NB4 (cell line): Measurements from ENCODE around the gene ANKRD6.

Experiments
- DNase-seq: peaks from one replicate; pipeline ENCODE4 v3.0.0; 2010; ENCODE audit warnings: low read depth
- H3K4me3 ChIP-seq: one replicate; pipeline ENCODE4 v1.5.1; 2011; ENCODE audit warnings: mild to moderate bottlenecking, low read depth, low read length, moderate library complexity
- MYC ChIP-seq: IDR thresholded peaks from 2 replicates; pipeline ENCODE4 v1.6.1; 2011; ENCODE audit warnings: low read depth, low read length
- POLR2A ChIP-seq: IDR thresholded peaks from 2 replicates; pipeline ENCODE4 v1.6.1; 2011; ENCODE audit warnings: mild to moderate bottlenecking; ENCODE audit not compliant: insufficient read length; ENCODE audit errors: extremely low read depth
- TF ChIP-seq, protein P1 (sequence below): IDR thresholded peaks from one replicate; pipeline ENCODE4 v1.5.1; 2012; ENCODE audit warnings: low read depth, low read length
- TF ChIP-seq, protein P2 (sequence below): IDR thresholded peaks from 2 replicates; pipeline ENCODE4 v1.6.1; 2011; ENCODE audit warnings: low read depth, low read length

ANKRD6 gene

DNA sequence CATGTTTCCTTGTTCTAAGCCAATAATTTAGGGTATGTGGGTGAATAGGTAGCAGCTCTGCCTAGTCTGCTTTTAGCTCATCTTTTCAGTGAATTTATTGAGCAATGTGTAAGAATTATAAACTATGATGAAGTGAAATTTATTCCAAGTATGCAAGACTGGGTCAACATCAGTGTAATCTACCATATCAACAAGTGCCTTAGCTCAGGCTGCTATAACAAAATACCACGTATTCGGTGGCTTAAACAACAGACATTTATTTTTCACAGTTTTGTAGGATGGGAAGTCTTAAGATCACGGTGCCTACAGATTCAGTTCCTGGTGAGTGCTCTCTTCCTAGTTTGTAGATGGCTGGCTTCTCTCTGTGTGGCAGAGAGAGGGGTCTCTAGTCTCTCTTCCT lies 151.6 kb downstream of the ANKRD6 start:
- DNase-seq, result no peak
- TF ChIP-seq, protein P1, sequence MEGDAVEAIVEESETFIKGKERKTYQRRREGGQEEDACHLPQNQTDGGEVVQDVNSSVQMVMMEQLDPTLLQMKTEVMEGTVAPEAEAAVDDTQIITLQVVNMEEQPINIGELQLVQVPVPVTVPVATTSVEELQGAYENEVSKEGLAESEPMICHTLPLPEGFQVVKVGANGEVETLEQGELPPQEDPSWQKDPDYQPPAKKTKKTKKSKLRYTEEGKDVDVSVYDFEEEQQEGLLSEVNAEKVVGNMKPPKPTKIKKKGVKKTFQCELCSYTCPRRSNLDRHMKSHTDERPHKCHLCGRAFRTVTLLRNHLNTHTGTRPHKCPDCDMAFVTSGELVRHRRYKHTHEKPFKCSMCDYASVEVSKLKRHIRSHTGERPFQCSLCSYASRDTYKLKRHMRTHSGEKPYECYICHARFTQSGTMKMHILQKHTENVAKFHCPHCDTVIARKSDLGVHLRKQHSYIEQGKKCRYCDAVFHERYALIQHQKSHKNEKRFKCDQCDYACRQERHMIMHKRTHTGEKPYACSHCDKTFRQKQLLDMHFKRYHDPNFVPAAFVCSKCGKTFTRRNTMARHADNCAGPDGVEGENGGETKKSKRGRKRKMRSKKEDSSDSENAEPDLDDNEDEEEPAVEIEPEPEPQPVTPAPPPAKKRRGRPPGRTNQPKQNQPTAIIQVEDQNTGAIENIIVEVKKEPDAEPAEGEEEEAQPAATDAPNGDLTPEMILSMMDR, result no peak
- TF ChIP-seq, protein P2, sequence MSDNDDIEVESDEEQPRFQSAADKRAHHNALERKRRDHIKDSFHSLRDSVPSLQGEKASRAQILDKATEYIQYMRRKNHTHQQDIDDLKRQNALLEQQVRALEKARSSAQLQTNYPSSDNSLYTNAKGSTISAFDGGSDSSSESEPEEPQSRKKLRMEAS, result no peak
- TF ChIP-seq POLR2A, result no peak
- TF ChIP-seq MYC, result no peak
- no peak overlapping the region for H3K4me3 ChIP-seq

DNA sequence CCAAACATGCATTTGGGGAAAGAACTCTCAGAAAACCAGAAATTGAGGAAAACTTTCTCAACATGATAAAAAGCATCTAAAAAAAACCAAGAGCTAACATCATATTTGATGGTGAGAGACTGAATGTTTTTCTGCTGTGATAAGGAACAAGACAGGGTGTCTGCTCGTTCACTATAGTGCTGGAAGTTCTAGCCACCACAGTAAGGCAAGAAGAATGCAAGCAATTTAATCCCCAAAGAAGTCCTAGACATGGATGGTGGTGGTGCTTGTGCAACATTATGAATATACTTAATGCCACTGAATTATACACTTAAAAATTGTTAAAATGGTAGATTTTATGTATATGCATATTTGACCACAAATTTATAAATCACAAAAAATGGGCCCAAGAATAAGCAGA lies 152.2 kb downstream of the ANKRD6 start:
- no peak for DNase-seq
- no peak overlapping the region for H3K4me3 ChIP-seq
- TF ChIP-seq POLR2A, result no peak
- TF ChIP-seq, protein P1, result no peak
- TF ChIP-seq MYC, result no peak
- TF ChIP-seq, protein P2, result no peak

DNA sequence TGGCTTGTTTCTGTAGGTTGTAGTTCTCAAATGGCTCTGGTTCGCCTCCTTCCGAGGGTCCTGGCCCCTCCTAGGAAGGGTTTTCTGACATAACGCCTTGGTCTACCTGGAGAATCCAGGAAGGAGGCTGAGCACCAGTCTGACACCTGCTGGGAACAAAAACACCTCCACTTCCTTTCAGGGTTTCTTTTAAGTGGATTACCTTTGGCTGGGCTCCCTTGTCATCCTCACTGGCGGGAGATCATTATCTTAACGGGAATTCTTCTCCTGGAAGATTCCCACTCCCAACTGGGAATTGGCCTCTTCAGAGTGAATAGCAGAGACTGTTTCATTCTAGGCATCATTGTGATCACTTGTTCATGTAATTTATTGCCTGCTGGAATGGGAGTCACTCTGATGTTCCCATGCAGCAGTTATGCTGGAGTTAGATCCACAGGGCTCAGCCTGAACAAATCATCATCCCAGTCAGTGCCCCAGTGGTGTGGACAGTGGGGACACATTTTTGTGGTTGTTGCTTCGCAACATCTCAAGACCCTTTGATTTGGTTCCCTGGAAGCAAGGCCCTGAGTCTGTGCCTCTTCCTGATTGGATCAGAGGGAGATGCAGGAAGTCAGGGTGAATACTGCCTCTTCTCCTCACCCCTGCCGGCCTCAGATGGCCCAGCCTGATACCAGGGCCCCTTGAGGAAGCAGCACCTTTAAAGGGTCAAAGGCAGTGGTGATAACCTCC lies 156.5 kb downstream of the ANKRD6 start:
- TF ChIP-seq, protein P2, result no peak
- TF ChIP-seq, protein P1, result no peak
- TF ChIP-seq MYC (no peak), POLR2A (no peak)
- DNase-seq, result no peak

DNA sequence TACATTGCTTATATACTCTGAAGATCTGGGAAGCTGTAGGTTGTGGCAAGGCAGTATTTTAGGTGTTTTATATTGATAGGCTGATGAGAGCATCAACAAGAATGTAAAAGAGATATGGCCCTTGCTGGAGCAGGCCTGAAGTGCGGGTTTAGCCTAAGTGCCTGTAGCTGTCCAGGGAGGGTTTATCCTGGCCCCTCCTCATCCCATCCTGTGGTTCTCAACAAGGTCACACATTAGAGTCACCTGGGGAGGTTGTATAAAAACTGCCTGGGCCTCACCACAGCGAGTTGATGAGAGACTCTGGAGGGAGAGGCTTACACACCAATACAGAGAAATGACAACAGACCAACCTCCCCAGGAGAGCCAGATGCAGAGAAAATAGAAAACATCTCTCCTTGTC lies 157.2 kb downstream of the ANKRD6 start:
- H3K4me3 ChIP-seq, result no peak overlapping the region
- TF ChIP-seq, protein P2, result no peak
- TF ChIP-seq, protein P1, result no peak
- no peak for TF ChIP-seq POLR2A
- TF ChIP-seq MYC, result no peak
- no peak for DNase-seq

More for the DNA sequence above, 156.5 kb downstream of the ANKRD6 start:
- no peak overlapping the region for H3K4me3 ChIP-seq

DNA sequence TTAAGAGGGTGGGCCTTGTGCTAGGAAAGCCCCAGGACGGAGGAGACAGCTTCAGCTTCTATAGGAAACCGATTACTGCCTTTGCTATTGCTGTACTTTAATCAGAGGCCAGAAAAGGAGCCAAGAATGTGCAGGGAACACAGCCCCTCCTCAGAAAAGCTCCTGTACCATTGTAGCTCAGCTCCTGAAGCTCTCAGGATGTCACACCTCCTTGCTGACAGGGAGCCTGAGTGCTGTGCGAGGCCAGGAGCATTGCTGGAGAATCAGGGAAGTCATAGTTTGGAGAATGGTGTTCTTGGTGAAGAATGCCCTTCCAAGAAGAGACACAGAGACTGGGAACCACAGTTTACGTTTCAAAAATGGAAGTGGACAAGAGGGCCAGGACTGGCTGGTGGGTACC lies 158.8 kb downstream of the ANKRD6 start:
- no peak overlapping the region for H3K4me3 ChIP-seq
- DNase-seq, result no peak
- TF ChIP-seq, protein P1, result no peak
- TF ChIP-seq, protein P2, result no peak
- no peak for TF ChIP-seq MYC
- TF ChIP-seq POLR2A, result no peak
